Fibroblast of pulmonary artery (primary cell): ENCODE results near the gene WDFY1.

Experiments used
- DNase-seq: peaks from one replicate; pipeline ENCODE4 v3.0.0-alpha.2; 2010; ENCODE audit warnings: low read depth
- H3K4me3 ChIP-seq: replicated peaks from 2 replicates; pipeline ENCODE4 v1.5.1; 2011; ENCODE audit warnings: low read depth, mild to moderate bottlenecking, control low read depth, low read length, moderate library complexity
- CTCF ChIP-seq: IDR thresholded peaks from 2 replicates; pipeline ENCODE4 v1.5.1; 2011; ENCODE audit warnings: mild to moderate bottlenecking, control low read depth, low read length, inconsistent platforms; ENCODE audit errors: missing control alignments

The WDFY1 gene

GRCh38 chr2:223870840-223871611, 74.1 kb downstream of the WDFY1 start:
- no peak overlapping the region for H3K4me3 ChIP-seq
- DNase-seq = no peak
- TF ChIP-seq CTCF = no peak

DNA sequence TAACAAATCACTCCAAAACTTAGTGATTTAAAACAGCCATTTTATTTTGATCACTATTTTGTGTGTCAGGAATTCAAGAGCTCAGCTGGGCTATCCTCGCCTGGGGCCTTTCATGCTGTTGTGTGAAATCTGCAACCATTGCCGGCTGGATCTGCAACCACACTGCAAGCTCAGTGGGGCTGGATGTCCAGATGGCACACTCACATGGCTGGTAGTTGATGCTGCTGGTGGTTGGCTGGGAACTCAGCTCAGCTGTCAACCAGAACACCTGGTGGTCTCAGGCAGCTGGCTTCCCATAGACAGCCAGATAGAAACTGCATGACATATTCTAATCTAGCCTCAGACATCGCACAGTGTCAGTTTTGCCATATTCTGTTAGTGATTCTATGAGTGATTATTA, 77.1 kb downstream of the WDFY1 start:
- DNase-seq = no peak
- no peak overlapping the region for H3K4me3 ChIP-seq
- TF ChIP-seq CTCF = no peak

GRCh38 chr2:223865907-223866508, 79.1 kb downstream of the WDFY1 start:
- TF ChIP-seq CTCF = no peak
- H3K4me3 ChIP-seq = no peak overlapping the region
- DNase-seq = no peak

GRCh38 chr2:223865124-223865523, 80.0 kb downstream of the WDFY1 start:
- TF ChIP-seq CTCF = no peak
- no peak for DNase-seq
- no peak overlapping the region for H3K4me3 ChIP-seq

DNA sequence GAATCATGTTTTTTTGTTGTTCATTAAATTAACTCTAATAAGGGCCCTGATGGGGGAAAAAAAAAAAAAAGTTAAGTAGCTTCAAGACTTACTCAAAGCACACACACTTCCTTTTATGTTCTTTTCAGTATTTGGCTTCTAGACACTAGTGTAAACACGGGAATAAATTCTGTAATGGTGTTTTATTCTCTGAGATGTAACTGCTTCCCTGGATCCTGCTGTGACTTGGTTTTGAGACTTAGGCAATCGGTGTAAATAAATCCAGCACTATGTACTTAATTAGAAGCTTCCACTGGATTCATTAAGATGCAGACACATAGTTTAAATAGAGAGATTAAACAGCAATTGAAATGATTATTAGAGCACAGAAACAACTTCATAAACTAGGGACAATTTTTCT, 81.6 kb downstream of the WDFY1 start:
- H3K4me3 ChIP-seq = no peak overlapping the region
- no peak for TF ChIP-seq CTCF
- DNase-seq = no peak

DNA sequence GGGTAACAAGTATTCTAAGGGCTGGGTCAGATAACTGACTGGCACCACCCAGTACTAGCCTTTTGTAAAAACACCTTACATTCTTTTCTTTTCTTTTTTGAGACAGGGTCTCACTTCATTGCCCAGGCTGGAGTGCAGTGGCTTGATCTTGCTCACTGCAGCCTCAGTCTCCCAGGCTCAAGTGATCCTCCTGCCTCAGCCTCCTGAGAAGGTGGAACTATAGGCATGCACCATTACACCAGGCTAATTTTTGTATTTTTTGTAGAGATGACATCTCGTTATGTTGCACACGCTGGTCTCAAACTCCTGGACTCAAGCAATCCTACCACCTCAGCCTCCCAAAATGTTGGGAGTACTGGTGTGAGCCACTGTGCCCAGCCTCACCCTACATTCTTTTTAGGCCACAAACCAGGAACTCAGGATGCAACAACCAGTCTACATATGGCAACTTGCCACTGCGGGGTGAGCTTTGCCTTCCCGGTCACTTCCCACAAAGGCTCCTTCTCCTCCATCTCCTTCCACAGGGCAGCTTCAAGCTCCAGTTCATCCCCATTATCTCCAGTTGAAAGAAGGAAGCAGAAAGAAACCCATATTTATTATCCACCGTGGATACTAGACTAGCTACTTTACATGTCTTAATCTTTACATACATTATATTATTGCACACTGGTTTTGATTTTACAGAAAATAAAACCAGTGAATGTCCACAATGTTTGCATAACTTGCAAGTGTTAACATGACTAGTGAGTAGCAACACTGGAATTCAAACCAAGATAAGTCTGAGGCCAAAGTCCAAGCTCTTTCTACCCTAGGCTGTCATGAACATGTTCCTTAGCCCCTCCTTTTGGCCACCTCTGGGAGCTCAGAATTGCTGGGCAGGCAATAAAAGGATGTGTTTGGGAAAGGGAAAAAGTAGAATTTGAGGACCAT, 84.1 kb downstream of the WDFY1 start:
- peak; percentile 85 for DNase-seq
- TF ChIP-seq CTCF = peak; percentile 26
- no peak overlapping the region for H3K4me3 ChIP-seq
